ENCODE measurements around the gene SNX10.

SNX10 gene

DNA sequence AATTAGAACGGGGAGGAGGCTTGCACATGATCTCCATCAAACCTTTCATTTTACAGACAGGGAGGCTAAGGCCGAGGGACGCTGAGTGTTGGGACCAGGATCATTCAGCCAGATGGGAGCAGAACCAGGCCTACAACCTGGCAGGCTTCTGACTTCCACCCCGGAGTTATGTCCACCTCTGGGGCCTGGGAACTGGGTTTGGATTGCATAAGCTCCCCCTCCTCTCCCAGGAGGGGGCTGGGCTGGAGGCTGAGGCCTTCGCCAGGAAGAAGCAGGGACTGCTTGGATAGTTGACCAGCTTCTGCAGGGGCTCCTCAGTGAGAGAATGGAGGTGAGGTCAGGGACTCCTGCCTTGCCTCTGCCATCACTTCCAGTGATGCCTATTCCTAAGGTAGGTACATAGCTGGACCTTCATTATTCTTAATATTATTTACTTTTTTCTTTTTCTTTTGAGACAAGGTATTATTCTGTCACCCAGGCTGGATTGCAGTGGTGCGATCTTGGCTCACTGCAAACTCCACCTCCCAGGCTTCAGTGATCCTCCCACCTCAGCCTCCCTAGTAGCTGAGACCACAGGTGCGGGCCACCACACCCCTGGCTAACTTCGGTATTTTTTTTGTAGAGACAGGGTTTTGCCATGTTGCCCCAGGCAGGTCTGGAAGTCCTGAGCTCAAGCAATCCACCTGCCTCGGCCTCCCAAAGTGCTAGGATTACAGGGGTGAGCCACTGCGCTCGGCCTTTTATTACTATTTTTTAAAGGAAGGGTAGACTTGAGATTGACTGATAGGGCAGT, 1.3 kb downstream of the SNX10 start:
- Histone ChIP-seq H3K4me2 (ENCODE audit: low read length) (peak overlapping the region; percentile 76), H3K4me3 (ENCODE audit: low read length) (peak overlapping the region; percentile 93), H3K27ac (ENCODE audit: low read depth, low read length) (peak overlapping the region; percentile 52), H3F3A (ENCODE audit: control insufficient read depth, insufficient read depth) (peaks cover 19% of the 10 kb centered on the region), H4K20me1 (ENCODE audit: control insufficient read depth, insufficient read depth, low read depth, low read length) (no peaks in the 10 kb centered on the region), H3K79me2 (ENCODE audit: control insufficient read depth, low read length) (peaks cover 51% of the 10 kb centered on the region), H3K9me2 (replicated peaks; ENCODE audit: control insufficient read depth, low read length) (no peaks in the 10 kb centered on the region), H3K9me3 (ENCODE audit: control insufficient read depth, insufficient read depth, low read length) (no peaks in the 10 kb centered on the region), H3K27me3 (ENCODE audit: control insufficient read depth, low read length) (no peaks in the 10 kb centered on the region), H3K36me3 (ENCODE audit: control insufficient read depth, low read length) (peaks cover 21% of the 10 kb centered on the region), H3K4me1 (ENCODE audit: control insufficient read depth, low read length) (peaks cover 51% of the 10 kb centered on the region)
- no peak for TF ChIP-seq EZH2phosphoT487 (IDR thresholded peaks at IDR 0.05; ENCODE audit: borderline replicate concordance, low read length)
- TF ChIP-seq, protein P1, sequence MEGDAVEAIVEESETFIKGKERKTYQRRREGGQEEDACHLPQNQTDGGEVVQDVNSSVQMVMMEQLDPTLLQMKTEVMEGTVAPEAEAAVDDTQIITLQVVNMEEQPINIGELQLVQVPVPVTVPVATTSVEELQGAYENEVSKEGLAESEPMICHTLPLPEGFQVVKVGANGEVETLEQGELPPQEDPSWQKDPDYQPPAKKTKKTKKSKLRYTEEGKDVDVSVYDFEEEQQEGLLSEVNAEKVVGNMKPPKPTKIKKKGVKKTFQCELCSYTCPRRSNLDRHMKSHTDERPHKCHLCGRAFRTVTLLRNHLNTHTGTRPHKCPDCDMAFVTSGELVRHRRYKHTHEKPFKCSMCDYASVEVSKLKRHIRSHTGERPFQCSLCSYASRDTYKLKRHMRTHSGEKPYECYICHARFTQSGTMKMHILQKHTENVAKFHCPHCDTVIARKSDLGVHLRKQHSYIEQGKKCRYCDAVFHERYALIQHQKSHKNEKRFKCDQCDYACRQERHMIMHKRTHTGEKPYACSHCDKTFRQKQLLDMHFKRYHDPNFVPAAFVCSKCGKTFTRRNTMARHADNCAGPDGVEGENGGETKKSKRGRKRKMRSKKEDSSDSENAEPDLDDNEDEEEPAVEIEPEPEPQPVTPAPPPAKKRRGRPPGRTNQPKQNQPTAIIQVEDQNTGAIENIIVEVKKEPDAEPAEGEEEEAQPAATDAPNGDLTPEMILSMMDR (IDR thresholded peaks at IDR 0.05; ENCODE audit: low read depth, low read length, poor library complexity, severe bottlenecking), result no peak

DNA sequence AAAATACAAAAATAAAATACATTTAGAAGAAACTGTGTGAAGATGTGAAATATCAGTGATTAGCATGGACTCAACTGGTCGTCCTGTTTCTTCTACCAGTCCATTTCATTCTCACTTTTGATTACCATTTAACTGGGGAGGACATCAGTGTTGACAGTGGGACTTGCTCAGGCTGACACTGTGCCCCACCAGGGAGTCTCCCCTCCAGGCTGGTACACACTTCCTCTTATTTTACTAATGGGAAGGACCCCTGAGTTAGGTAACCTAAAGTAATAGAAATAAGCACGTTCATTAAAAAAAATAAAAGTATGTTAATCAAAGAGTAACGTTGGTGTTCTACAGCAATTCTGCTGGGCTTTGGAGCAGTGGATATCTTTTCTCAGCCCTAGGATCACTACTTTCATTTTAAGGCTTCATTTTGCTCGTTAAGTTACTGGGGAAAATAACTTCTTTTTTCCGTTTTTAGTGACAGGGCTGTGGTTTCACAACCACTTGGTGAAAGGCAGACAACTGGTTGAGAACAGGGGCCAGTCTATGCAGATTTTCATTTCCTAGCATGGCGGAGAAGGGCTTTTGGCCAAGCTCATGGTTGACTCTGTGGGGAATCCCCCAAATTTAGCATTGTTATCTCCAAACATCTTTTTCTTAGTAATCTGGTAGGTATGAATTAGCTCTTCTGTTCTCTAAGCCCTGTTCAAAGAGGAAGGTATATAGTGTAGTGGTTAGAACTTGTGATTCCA, 2.1 kb downstream of the SNX10 start:
- Histone ChIP-seq H4K20me1 (ENCODE audit: control insufficient read depth, insufficient read depth, low read depth, low read length) (no peaks in the 10 kb centered on the region), H3K79me2 (ENCODE audit: control insufficient read depth, low read length) (peaks cover 59% of the 10 kb centered on the region), H3K4me3 (ENCODE audit: low read length) (peak overlapping the region; percentile 93), H3F3A (ENCODE audit: control insufficient read depth, insufficient read depth) (peaks cover 19% of the 10 kb centered on the region), H3K27me3 (ENCODE audit: control insufficient read depth, low read length) (no peaks in the 10 kb centered on the region), H3K4me1 (ENCODE audit: control insufficient read depth, low read length) (peaks cover 51% of the 10 kb centered on the region), H3K36me3 (ENCODE audit: control insufficient read depth, low read length) (peaks cover 21% of the 10 kb centered on the region), H3K9me3 (ENCODE audit: control insufficient read depth, insufficient read depth, low read length) (no peaks in the 10 kb centered on the region), H3K9me2 (replicated peaks; ENCODE audit: control insufficient read depth, low read length) (no peaks in the 10 kb centered on the region), H3K4me2 (ENCODE audit: low read length) (peak overlapping the region; percentile 76), H3K27ac (ENCODE audit: low read depth, low read length) (peak overlapping the region; percentile 52)
- TF ChIP-seq, protein P1 (IDR thresholded peaks at IDR 0.05; ENCODE audit: low read depth, low read length, poor library complexity, severe bottlenecking), result no peak
- TF ChIP-seq EZH2phosphoT487 (IDR thresholded peaks at IDR 0.05; ENCODE audit: borderline replicate concordance, low read length), result no peak

DNA sequence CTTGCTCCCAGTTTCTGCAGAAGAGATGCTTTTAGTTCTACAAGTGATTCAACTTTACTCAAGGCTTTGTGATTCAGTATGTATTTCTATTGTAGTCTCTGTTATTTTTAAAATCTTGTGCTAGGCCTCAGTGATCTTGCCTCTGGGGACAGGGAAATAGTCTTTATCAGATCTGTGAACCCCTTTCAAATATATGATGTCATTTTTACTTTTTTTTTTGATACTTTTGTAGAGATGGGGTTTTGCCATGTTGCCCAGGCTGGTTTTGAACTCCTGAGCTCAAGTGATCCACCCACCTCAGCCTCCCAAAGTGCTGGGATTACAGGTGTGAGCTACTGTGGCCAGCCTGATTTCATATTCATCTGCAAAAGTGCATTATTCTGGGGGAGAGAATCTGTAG, 3.4 kb downstream of the SNX10 start:
- TF ChIP-seq EZH2phosphoT487 (IDR thresholded peaks at IDR 0.05; ENCODE audit: borderline replicate concordance, low read length), result no peak
- TF ChIP-seq, protein P1 (IDR thresholded peaks at IDR 0.05; ENCODE audit: low read depth, low read length, poor library complexity, severe bottlenecking), result no peak

More for the DNA sequence above, 3.4 kb downstream of the SNX10 start:
- H3K4me2 ChIP-seq (ENCODE audit: low read length), result peak overlapping the region; percentile 76
- H3K4me1 ChIP-seq (ENCODE audit: control insufficient read depth, low read length), result peaks cover 51% of the 10 kb centered on the region
- peak overlapping the region; percentile 22 for H3K27ac ChIP-seq (ENCODE audit: low read depth, low read length)
- peaks cover 59% of the 10 kb centered on the region for H3K79me2 ChIP-seq (ENCODE audit: control insufficient read depth, low read length)
- no peaks in the 10 kb centered on the region for H3K9me3 ChIP-seq (ENCODE audit: control insufficient read depth, insufficient read depth, low read length)
- no peaks in the 10 kb centered on the region for H3K9me2 ChIP-seq (replicated peaks; ENCODE audit: control insufficient read depth, low read length)
- H3K4me3 ChIP-seq (ENCODE audit: low read length), result peak overlapping the region; percentile 93
- H3K36me3 ChIP-seq (ENCODE audit: control insufficient read depth, low read length), result peaks cover 21% of the 10 kb centered on the region
- H3F3A ChIP-seq (ENCODE audit: control insufficient read depth, insufficient read depth), result peaks cover 16% of the 10 kb centered on the region
- no peaks in the 10 kb centered on the region for H4K20me1 ChIP-seq (ENCODE audit: control insufficient read depth, insufficient read depth, low read depth, low read length)
- H3K27me3 ChIP-seq (ENCODE audit: control insufficient read depth, low read length), result no peaks in the 10 kb centered on the region

All from DOHH2 (cell line).